GM12801 (cell line): ENCODE measurements around the gene RAPGEF1.

ENCODE experiments used
- CTCF ChIP-seq: IDR thresholded peaks from one replicate; pipeline ENCODE4 v1.5.1; 2011; ENCODE audit warnings: control low read depth; ENCODE audit not compliant: insufficient read length; ENCODE audit errors: extremely low read depth

The RAPGEF1 gene

GRCh38 chr9:131585375-131585774, 154.5 kb downstream of the RAPGEF1 start:
- no peak for TF ChIP-seq CTCF

GRCh38 chr9:131584858-131585257, 155.0 kb downstream of the RAPGEF1 start:
- TF ChIP-seq CTCF = no peak

GRCh38 chr9:131583836-131584555, 155.9 kb downstream of the RAPGEF1 start:
- TF ChIP-seq CTCF = no peak

- no peak for TF ChIP-seq CTCF
Observed at GRCh38 chr9:131583337-131583645, 156.6 kb downstream of the RAPGEF1 start.

GRCh38 chr9:131582466-131583336, 157.2 kb downstream of the RAPGEF1 start:
- no peak for TF ChIP-seq CTCF

- TF ChIP-seq CTCF = no peak
Observed at GRCh38 chr9:131582056-131582455, 157.8 kb downstream of the RAPGEF1 start.

- no peak for TF ChIP-seq CTCF
Observed at GRCh38 chr9:131580358-131580757, 159.5 kb downstream of the RAPGEF1 start.
